Measurements from ENCODE around the gene TNS4. TPM values are rescaled to one million over a fixed set of nuclear protein-coding genes. Genes with fewer than 3 reads are reported as not detected.

The TNS4 gene
- total and polyA plus RNA-seq, 9 of the 15 experiments (the other 6 are each of a cell fraction or from before 2014, with no cell fraction given), result 0.04 to 0.73 (median 0.24) TPM; not detected in 1

DNA sequence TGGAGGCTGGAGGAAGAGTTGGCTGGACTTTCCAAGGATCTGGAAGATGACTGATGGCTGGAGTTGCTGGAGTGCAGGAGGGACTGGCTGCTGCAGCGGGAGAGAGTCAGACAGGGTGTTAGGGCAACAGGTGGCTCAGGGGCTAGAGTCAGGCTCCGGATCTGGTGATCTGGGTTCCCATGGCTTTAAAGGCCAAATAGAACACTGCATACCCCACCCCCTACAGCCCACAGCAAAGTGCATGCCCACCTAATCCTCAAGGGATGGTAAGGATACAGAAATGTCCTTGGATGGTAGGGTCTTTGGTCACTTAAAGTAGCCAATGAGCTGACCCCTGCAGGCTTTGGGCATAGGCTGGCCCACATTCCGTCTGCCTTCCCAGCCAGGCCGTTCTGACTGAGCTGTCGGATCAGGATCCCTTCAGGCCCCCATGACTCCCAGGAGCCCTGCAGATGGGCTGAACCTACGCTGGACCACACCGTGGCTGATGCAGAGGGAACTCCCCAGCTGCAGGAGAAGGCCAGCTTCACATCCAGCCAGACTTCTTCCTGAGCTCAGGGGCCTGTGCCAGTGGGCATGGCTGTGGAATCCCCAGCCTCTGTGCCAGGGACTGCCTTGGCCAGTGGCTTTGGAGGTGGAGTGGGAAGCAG is 13.9 kb downstream of the TNS4 start:
- H3K27ac ChIP-seq (ENCODE audit: extremely low read depth, low read depth, low read length), result no peak overlapping the region
- intact Hi-C loops (cut with micrococcal nuclease) (no loop called here), in situ Hi-C loops (cut with MboI) (no loop called here)
- no peak overlapping the region for H2AFZ ChIP-seq (ENCODE audit: low read depth, low read length)
- FAIRE-seq (no peak), DNase-seq (ENCODE audit: extremely low read depth in 1 of 4, low spot score in 3 of 4) (no peak), ATAC-seq (no peak)
- no TSS peak for BruUV-seq (replicated peaks)
- H4K20me1 ChIP-seq (replicated peaks; ENCODE audit: control insufficient read depth, insufficient read depth, low read length), result no peaks in the 10 kb centered on the region
- H3K9me1 ChIP-seq (ENCODE audit: control insufficient read depth, insufficient read depth, low read length), result no peaks in the 10 kb centered on the region
- 0 out of 4 replicates have a peak overlapping the region, but pooled peaks of 1 of the 2 experiments have one; percentile 7 for H3K9ac ChIP-seq (ENCODE audit: insufficient read depth in 1 of 2, low read depth in 2 of 2, low read length in 2 of 2)
- H3K27me3 ChIP-seq (ENCODE audit: control insufficient read depth in 2 of 2, insufficient read depth in 2 of 2, low read length in 2 of 2), result no peaks in the 10 kb centered on the region
- H3K4me3 ChIP-seq, result no peak overlapping the region
- no peaks in the 10 kb centered on the region for H3K79me2 ChIP-seq (ENCODE audit: control insufficient read depth, insufficient read depth, low read length)
- H3K36me3 ChIP-seq (ENCODE audit: control insufficient read depth, insufficient read depth, low read length), result no peaks in the 10 kb centered on the region
- 36% methylated on average over 7 of the region's 7 CpGs for WGBS (ENCODE audit: insufficient coverage, low coverage, missing lambda C conversion rate)
- no peak overlapping the region for H3K4me2 ChIP-seq (ENCODE audit: insufficient read depth, low read length)
- H3K4me1 ChIP-seq (replicated peaks in 1 of 2; ENCODE audit: control insufficient read depth in 2 of 2, insufficient read depth in 2 of 2, low read length in 2 of 2), result peaks cover 33 to 36% of the 10 kb centered on the region in 2 experiments
- CTCF ChIA-PET (ENCODE audit: low intra/inter-chr PET ratio), result no interaction called here
- H3K9me3 ChIP-seq (replicated peaks; ENCODE audit: control insufficient read depth, insufficient read depth, low read depth, low read length), result no peaks in the 10 kb centered on the region
- POLR2A ChIA-PET, result interaction anchor here (0.6 to 1.1 kb wide), 3 partner anchors 14 to 70 kb away, joined by 3 read pairs; partner anchors contain the start of genes TNS4 and TOP2A
- TF ChIP-seq NFATC3 (IDR thresholded peaks at IDR 0.05) (no peak), ZNF551 (CRISPR knock-in tag; IDR thresholded peaks at IDR 0.05) (no peak), ILK (tag; IDR thresholded peaks at IDR 0.05; ENCODE audit: borderline replicate concordance, low read depth) (no peak), ZNF77 (CRISPR knock-in tag; IDR thresholded peaks at IDR 0.05) (no peak), ATF1 (CRISPR knock-in tag; IDR thresholded peaks at IDR 0.05) (no peak), ATF1 (tag; IDR thresholded peaks at IDR 0.05) (no peak), ZNF696 (CRISPR knock-in tag; conservative IDR thresholded peaks at IDR 0.05) (no peak), CREB1 (IDR thresholded peaks at IDR 0.05) (no peak), CREB1 (CRISPR knock-in tag; IDR thresholded peaks at IDR 0.05) (no peak), POLR2H (tag; IDR thresholded peaks at IDR 0.05; ENCODE audit: low read depth) (no peak), NBN (IDR thresholded peaks at IDR 0.05; ENCODE audit: low read depth) (no peak), TOE1 (IDR thresholded peaks at IDR 0.05; ENCODE audit: borderline replicate concordance) (no peak), TOE1 (CRISPR knock-in tag; IDR thresholded peaks at IDR 0.05; ENCODE audit: borderline replicate concordance, low read depth) (no peak), CBX8 (IDR thresholded peaks at IDR 0.05; ENCODE audit: borderline replicate concordance, extremely low read depth, low read depth, low read length, poor library complexity, severe bottlenecking) (no peak), PRMT5 (CRISPR knock-in tag; IDR thresholded peaks at IDR 0.05) (no peak), RBM34 (IDR thresholded peaks at IDR 0.05; ENCODE audit: borderline replicate concordance, insufficient read depth, low read length) (no peak), SMAD4 (CRISPR knock-in tag; conservative IDR thresholded peaks at IDR 0.05) (no peak), ZNF584 (CRISPR knock-in tag; IDR thresholded peaks at IDR 0.05; ENCODE audit: low read depth) (no peak), TAF7 (tag; IDR thresholded peaks at IDR 0.05) (no peak), HDAC1 (IDR thresholded peaks at IDR 0.05) (no peak)
- TF ChIP-seq, protein P1, sequence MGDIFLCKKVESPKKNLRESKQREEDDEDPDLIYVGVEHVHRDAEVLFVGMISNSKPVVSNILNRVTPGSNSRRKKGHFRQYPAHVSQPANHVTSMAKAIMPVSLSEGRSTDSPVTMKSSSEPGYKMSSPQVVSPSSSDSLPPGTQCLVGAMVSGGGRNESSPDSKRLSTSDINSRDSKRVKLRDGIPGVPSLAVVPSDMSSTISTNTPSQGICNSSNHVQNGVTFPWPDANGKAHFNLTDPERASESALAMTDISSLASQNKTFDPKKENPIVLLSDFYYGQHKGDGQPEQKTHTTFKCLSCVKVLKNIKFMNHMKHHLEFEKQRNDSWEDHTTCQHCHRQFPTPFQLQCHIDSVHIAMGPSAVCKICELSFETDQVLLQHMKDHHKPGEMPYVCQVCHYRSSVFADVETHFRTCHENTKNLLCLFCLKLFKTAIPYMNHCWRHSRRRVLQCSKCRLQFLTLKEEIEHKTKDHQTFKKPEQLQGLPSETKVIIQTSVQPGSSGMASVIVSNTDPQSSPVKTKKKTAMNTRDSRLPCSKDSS (IDR thresholded peaks at IDR 0.05; ENCODE audit: low read depth, partially characterized antibody), result no peak
- TF ChIP-seq, protein P2, sequence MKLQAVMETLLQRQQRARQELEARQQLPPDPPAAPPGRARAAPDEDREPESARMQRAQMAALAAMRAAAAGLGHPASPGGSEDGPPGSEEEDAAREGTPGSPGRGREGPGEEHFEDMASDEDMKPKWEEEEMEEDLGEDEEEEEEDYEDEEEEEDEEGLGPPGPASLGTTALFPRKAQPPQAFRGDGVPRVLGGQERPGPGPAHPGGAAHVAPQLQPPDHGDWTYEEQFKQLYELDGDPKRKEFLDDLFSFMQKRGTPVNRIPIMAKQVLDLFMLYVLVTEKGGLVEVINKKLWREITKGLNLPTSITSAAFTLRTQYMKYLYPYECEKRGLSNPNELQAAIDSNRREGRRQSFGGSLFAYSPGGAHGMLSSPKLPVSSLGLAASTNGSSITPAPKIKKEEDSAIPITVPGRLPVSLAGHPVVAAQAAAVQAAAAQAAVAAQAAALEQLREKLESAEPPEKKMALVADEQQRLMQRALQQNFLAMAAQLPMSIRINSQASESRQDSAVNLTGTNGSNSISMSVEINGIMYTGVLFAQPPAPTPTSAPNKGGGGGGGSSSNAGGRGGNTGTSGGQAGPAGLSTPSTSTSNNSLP (IDR thresholded peaks at IDR 0.05; ENCODE audit: borderline replicate concordance, low read depth, low read length), result no peak

Data from K562 (cell line).